OCI-LY7 (cell line): ENCODE measurements around the gene RAB21. TPM values are rescaled to one million over a fixed set of nuclear protein-coding genes. Genes with fewer than 3 reads are reported as not detected.

Experiments
- BruUV-seq: library from RNA; stranded (reverse); fragments of 400-500 nt; replicated peaks from 2 replicates; lab custom pipeline; 2021; lab: Mats Ljungman, UMichigan
- CTCF ChIA-PET: fragments of 300-600 bp; sonication (Branson Sonifier 250); formaldehyde crosslinking; loops from one replicate; lab custom pipeline; 2022; ENCODE audit warnings: antibody characterized with exemption; ENCODE audit not compliant: unreplicated experiment; lab: Charles Lee
- POLR2A ChIA-PET: fragments of 300-600 bp; sonication (Branson Sonifier 250); formaldehyde crosslinking; loops from one replicate; lab custom pipeline; 2022; ENCODE audit warnings: antibody characterized with exemption; lab: Charles Lee
- DNase-seq: peaks from one replicate; pipeline ENCODE4 v3.0.0-alpha.2; 2015; ENCODE audit warnings: low spot score
- H2AFZ ChIP-seq: fragments of 200-600 bp; sonication (generic), shearing (Covaris generic); 2 replicates; pipeline ENCODE4 v1.6.1; 2014; ENCODE audit warnings: mild to moderate bottlenecking, antibody characterized with exemption, low read length, moderate library complexity
- H3K27ac ChIP-seq: fragments of 200-600 bp; sonication (generic); 2 replicates; pipeline ENCODE4 v1.5.1; 2014; ENCODE audit warnings: mixed run types, low read depth, mild to moderate bottlenecking, moderate library complexity, low read length, inconsistent platforms; ENCODE audit not compliant: poor library complexity, severe bottlenecking
- H3K36me3 ChIP-seq: fragments of 200-600 bp; sonication (generic); 2 replicates; pipeline ENCODE4 v1.6.1; 2014; ENCODE audit warnings: mild to moderate bottlenecking, antibody characterized with exemption, low read length, moderate library complexity, mixed read lengths; ENCODE audit not compliant: insufficient read depth
- H3K4me1 ChIP-seq: fragments of 200-600 bp; sonication (generic); 2 replicates; pipeline ENCODE4 v1.5.1; 2014; ENCODE audit warnings: mild to moderate bottlenecking, low read length; ENCODE audit not compliant: insufficient read depth, poor library complexity, severe bottlenecking
- H3K4me2 ChIP-seq: fragments of 200-600 bp; sonication (generic); 2 replicates; pipeline ENCODE4 v1.6.1; 2014; ENCODE audit warnings: mild to moderate bottlenecking, low read length
- H3K4me3 ChIP-seq: fragments of 200-600 bp; sonication (generic); 2 replicates; pipeline ENCODE4 v1.5.1; 2014; ENCODE audit warnings: mild to moderate bottlenecking, low read depth, low read length; ENCODE audit not compliant: poor library complexity, severe bottlenecking
- H3K79me2 ChIP-seq: fragments of 200-600 bp; sonication (generic); 2 replicates; pipeline ENCODE4 v1.6.1; 2016; ENCODE audit warnings: low read depth, mild to moderate bottlenecking, low read length, moderate library complexity, mixed read lengths; ENCODE audit not compliant: insufficient read depth
- H3K9me2 ChIP-seq: fragments of 200-600 bp; sonication (generic); 2 replicates; pipeline ENCODE4 v1.6.1; 2016; ENCODE audit warnings: mild to moderate bottlenecking, low read length, mixed read lengths; ENCODE audit not compliant: insufficient read depth
- H3K9me3 ChIP-seq: fragments of 200-600 bp; sonication (generic); 2 replicates; pipeline ENCODE4 v1.6.1; 2014; ENCODE audit warnings: mild to moderate bottlenecking, mixed run types, low read length, mixed read lengths
- H4K20me1 ChIP-seq: fragments of 200-600 bp; sonication (generic); 2 replicates; pipeline ENCODE4 v1.6.1; 2014; ENCODE audit warnings: mild to moderate bottlenecking, antibody characterized with exemption, low read length, moderate library complexity, mixed read lengths; ENCODE audit not compliant: insufficient read depth
- EZH2phosphoT487 ChIP-seq: fragments of 200-600 bp; sonication (generic); IDR thresholded peaks from 2 replicates; pipeline ENCODE4 v1.6.1; 2018; ENCODE audit warnings: low read depth, borderline replicate concordance, mild to moderate bottlenecking, mixed run types, antibody characterized with exemption, low read length, moderate library complexity, mixed read lengths
- intact Hi-C: fragments of 100-400 bp; cut with micrococcal nuclease; formaldehyde crosslinking; loops from one replicate; pipeline ENCODE4 v1.10.0; 2022; ENCODE audit not compliant: unreplicated experiment
- total RNA-seq, 2 experiments: library from RNA; depleted of rRNA in 1 of 2; stranded (reverse); fragments of >200 nt in 1 of 2; shearing (Covaris generic) in 1 of 2; gene quantifications; 2 replicates each; pipeline ENCODE4 v1.2.3, GENCODE V29; 2014 to 2022
- TF ChIP-seq, protein P1 (sequence below): fragments of 200-600 bp; sonication (generic); conservative IDR thresholded peaks from 2 replicates; pipeline ENCODE4 v1.5.1; 2014; ENCODE audit warnings: mild to moderate bottlenecking, antibody characterized with exemption, low read length, moderate library complexity, mixed read lengths

Gene RAB21
- total RNA-seq, 2 experiments from 2014 or later: 18.2 to 46.6 TPM

DNA sequence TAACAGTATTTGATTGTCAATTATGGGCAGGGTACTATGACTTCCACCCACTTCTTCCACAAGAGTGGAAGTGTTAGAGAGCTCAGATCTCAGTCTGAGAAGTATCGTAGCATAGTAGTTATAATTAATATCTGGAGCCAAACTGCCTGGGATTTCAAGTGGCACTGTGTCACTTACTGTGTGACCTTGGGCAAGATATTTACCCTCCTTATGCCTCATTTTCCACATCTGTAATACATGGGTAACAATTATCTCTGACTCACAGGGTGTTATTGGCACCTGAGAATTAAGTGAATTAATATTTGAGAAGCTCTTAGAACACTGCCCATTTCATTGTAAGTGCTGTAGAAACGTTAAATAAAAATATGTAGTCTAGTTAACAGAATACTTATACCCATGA is 11.5 kb downstream of the RAB21 start:
- CTCF ChIA-PET: no interaction called here
- H3K9me3 ChIP-seq: peaks cover 26% of the 10 kb centered on the region; the same call in 1 of the 2 replicates
- TF ChIP-seq, protein P1, sequence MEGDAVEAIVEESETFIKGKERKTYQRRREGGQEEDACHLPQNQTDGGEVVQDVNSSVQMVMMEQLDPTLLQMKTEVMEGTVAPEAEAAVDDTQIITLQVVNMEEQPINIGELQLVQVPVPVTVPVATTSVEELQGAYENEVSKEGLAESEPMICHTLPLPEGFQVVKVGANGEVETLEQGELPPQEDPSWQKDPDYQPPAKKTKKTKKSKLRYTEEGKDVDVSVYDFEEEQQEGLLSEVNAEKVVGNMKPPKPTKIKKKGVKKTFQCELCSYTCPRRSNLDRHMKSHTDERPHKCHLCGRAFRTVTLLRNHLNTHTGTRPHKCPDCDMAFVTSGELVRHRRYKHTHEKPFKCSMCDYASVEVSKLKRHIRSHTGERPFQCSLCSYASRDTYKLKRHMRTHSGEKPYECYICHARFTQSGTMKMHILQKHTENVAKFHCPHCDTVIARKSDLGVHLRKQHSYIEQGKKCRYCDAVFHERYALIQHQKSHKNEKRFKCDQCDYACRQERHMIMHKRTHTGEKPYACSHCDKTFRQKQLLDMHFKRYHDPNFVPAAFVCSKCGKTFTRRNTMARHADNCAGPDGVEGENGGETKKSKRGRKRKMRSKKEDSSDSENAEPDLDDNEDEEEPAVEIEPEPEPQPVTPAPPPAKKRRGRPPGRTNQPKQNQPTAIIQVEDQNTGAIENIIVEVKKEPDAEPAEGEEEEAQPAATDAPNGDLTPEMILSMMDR: no peak
- no peak for TF ChIP-seq EZH2phosphoT487
- no peaks in the 10 kb centered on the region for H3K9me2 ChIP-seq
- H4K20me1 ChIP-seq: peaks cover 6% of the 10 kb centered on the region; the same call in 1 of the 2 replicates
- H3K4me1 ChIP-seq: no peaks in the 10 kb centered on the region
- intact Hi-C loops: no loop called here
- DNase-seq: no peak
- peaks cover 100% of the 10 kb centered on the region for H3K79me2 ChIP-seq
- H3K27ac ChIP-seq: no peak overlapping the region
- peaks cover 75% of the 10 kb centered on the region for H3K36me3 ChIP-seq
- no TSS peak for BruUV-seq
- no peak overlapping the region for H3K4me2 ChIP-seq
- POLR2A ChIA-PET: interaction anchor here (1.5 to 2.1 kb wide), 2 partner anchors 8 to 12 kb away, joined by 4 to 5 read pairs; partner anchors contain the start of gene RAB21
- no peak overlapping the region for H3K4me3 ChIP-seq
- H2AFZ ChIP-seq: no peak overlapping the region

GRCh38 chr12:71767183-71767582 is 12.5 kb downstream of the RAB21 start:
- Histone ChIP-seq H4K20me1 (peaks cover 6% of the 10 kb centered on the region; the same call in 1 of the 2 replicates), H3K9me2 (no peaks in the 10 kb centered on the region), H3K4me1 (no peaks in the 10 kb centered on the region), H3K4me3 (no peak overlapping the region), H3K36me3 (peaks cover 81% of the 10 kb centered on the region), H3K4me2 (no peak overlapping the region), H3K27ac (no peak overlapping the region), H2AFZ (no peak overlapping the region), H3K79me2 (peaks cover 95% of the 10 kb centered on the region), H3K9me3 (peaks cover 25% of the 10 kb centered on the region; the same call in 1 of the 2 replicates)
- TF ChIP-seq, protein P1: no peak
- no peak for TF ChIP-seq EZH2phosphoT487
- ChIA-PET CTCF (interaction anchor here (0.6 kb wide), 1 partner anchor 79 kb away, joined by 4 read pairs; no protein-coding TSS in a partner anchor), POLR2A (interaction anchor here (0.9 to 2.1 kb wide), 5 partner anchors 9 to 82 kb away, joined by 3 to 5 read pairs (median 4); partner anchors contain the start of genes RAB21 and TMEM19)
- no peak for DNase-seq
- no TSS peak for BruUV-seq
- intact Hi-C loops: no loop called here

DNA sequence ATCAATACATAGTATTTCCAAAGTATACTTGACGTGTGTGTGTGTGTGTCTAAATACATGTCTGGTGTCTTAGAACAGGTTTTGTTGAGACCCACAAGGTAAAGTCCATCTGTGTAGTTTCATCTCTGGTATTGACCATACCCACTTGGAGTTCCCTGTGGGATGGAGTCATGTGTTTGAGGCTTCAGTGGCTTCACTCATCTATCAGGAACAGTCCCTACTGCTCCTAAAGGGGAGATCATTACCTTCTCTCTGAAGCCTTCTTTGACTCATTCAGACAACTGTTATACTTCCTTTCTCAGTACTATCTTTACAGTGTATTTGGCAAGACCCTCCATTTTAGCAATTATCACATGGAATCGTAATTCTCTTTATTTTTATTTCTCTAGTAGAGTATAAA is 14.2 kb downstream of the RAB21 start:
- Histone ChIP-seq H3K4me2 (no peak overlapping the region), H3K36me3 (peaks cover 83% of the 10 kb centered on the region), H3K4me1 (no peaks in the 10 kb centered on the region), H2AFZ (no peak overlapping the region), H3K27ac (no peak overlapping the region), H3K9me3 (peaks cover 20% of the 10 kb centered on the region; the same call in 1 of the 2 replicates), H3K4me3 (no peak overlapping the region), H3K79me2 (peaks cover 79% of the 10 kb centered on the region), H3K9me2 (no peaks in the 10 kb centered on the region), H4K20me1 (peaks cover 6% of the 10 kb centered on the region; the same call in 1 of the 2 replicates)
- CTCF ChIA-PET: no interaction called here
- intact Hi-C loops: no loop called here
- POLR2A ChIA-PET: interaction anchor here (1.0 kb wide), 1 partner anchor 11 kb away, joined by 3 read pairs; no protein-coding TSS in a partner anchor
- TF ChIP-seq, protein P1: no peak
- no peak for TF ChIP-seq EZH2phosphoT487
- BruUV-seq: no TSS peak
- no peak for DNase-seq
